GM18511 (cell line): ENCODE results near the gene HIBADH.

ENCODE experiments used
- ATAC-seq: cut with Tn5 transposase; IDR thresholded peaks from one replicate; pipeline ENCODE4 v1.9.1; 2021; ENCODE audit warnings: mild to moderate bottlenecking, moderate library complexity; ENCODE audit not compliant: unreplicated experiment

Gene HIBADH

DNA sequence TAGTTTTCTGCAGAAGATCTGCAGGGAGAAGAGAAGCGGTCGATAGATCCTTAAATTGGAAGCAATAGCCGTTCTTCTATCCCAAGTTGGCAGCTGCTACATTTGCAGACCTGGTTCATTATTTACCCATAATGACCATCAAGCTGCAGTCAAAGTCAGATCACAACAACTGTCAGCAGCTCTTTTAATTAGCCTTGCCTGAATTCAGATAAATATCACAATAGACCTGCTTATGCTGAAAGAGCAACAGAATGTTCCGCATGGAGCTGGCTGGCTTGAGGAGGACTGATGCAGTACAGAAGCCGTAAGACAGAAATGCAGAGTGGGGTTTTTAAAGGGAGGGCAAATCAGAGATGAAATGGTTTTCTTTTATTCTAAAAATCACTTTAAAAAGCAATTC is 109.4 kb downstream of the HIBADH start:
- ATAC-seq, result no peak

DNA sequence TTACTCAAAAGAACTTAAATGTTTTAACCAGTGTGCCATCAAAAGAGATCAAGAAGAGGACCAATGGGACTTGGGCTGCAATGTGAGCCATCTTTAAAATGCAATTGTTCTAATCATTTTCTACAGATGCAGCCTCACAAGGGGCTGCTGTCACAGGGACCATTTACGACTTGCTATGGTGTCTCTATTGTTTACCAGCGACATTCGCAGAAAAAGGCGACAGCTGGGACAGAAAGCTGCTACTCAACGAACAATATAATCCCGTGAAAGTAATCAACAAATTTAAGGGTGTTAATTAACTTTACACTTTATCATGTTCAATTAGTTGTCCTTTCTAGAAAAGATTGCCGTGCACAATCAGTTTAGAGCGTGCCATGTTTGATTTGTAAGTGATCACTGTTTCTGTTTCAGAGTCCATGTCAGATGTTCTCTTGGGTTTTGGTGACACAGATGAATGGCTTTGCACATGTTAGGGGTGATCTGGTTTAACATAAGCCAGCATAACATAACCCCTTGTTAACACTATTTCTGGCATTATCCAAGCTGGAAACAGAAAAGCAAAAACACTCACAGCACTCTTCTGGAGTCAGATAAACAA is 110.8 kb downstream of the HIBADH start:
- no peak for ATAC-seq

DNA sequence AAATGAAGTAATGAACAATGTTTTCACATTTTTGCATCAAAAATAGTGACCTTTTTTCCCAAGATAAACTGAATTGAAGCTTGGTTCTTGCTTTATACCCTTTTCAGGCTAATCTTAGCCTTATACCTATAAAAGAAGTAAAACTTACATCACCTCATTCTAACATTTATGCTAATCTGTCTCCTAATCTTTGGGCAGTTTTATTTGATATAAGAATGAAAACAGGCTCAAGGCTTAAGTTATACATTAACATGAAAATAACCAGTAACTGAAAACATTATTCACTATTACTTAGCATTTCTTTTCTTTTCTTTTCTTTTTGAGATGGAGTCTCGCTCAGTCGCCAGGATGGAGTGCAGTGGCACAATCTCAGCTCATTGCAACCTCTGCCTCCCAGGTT is 113.1 kb downstream of the HIBADH start:
- ATAC-seq, result no peak

DNA sequence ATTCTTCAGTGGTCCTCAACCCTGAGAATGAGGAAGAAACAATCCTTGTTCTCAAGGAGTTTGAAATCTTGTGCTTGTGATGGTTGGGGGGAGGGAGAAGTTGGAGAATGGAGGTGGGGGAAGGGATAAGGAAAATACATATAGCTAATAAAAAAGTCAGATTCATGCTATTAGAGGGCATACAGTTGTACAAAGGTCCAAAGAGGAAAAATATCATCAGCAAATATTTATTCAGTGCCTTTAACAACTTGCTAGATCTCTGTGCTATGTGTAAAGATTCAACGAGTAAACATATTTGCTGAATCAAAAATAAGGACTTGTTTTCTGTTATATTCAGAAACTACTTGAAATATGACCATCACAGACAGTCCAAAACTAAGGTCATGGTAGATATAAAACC is 114.4 kb downstream of the HIBADH start:
- no peak for ATAC-seq

DNA sequence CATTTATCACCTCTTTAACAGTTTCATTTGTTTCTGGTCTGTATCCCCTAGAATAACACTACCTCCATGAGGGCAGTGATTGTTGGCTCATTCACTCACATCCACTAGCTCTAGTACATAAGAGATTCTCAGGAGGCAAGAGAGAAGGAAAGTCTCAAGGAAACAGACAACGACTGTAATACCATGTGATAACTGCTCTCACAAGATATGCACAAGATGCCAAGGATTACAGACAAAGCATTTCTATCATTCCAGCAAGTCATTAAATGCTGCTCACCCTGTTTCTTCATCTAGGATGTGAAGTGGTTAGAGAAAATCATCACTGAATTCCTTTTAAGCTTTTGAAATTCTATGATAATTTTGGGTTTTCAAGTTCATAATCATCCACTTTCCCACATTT is 115.3 kb downstream of the HIBADH start:
- no peak for ATAC-seq

DNA sequence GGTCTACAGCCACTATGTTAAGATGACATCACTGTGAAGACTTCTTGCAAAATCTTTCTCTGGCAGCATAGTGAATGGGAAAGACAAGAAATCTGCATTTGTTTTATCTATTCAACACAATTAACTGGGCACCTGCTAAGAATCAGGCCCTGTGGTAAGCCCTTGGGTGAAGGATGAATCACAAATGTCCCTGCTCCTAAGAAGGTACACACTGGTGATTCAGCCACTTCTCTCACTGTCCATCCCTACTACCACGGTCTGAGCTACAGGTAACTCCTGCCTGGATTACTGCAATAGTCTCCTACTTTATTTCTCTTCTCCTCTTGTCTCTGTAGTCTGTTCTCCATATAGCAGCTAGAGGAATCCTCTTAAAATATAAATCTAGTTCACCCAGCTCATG is 116.1 kb downstream of the HIBADH start:
- no peak for ATAC-seq

DNA sequence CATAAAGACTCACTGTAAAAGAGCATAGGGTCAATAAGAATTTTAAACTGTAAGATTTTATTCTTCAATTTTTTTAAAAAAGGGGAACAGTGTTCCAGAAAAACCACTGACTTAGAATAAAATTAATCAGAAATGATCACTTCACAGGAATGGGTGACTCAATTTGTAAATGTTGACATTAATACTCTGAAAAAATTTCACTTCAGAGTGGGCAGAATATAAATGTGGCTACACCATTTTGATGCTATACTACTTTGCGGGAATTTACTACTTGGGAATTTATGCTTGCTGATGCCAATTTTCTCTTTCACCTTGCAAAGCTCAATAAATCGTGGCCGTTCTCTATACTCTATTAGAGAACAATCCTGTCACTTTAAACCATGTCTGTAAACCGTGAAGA is 126.9 kb downstream of the HIBADH start:
- no peak for ATAC-seq

DNA sequence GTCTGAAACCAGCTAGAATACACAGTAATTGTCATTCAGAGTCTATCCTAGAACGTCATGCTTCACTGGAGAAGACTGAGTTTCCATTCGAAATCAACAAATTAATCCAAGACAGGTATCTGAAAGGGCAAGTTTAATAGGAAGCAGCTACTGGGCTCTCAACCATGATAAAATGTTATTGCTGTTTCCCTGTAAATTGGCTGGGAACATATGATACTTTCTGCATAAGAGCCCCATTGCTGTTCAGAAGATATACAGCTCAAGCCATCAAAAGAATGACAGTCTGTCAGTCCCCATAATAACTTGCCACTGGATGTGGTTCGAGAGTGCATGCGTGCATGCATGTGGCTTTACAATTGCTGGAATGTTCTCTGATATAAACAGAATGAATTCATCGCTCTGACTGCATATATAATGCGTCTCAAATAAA is 129.0 kb downstream of the HIBADH start:
- no peak for ATAC-seq

DNA sequence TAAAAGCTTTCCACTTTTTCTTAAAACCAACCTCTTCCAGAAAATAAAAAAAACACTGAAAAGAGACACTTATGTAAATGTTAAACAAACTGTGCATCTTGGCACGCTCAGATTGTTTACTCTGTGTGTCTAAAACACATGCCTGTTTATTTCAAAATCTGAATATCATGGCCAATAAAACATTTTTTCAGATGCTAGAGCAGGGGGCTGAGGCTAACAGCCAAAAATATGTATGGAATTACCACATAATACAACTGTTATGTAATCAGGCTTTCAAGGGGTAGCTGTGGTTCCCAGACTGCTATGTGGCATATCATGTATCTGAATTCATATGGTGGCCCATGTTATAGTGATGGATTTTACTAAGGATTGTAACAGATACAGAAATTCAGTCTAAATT is 130.4 kb downstream of the HIBADH start:
- ATAC-seq, result no peak

DNA sequence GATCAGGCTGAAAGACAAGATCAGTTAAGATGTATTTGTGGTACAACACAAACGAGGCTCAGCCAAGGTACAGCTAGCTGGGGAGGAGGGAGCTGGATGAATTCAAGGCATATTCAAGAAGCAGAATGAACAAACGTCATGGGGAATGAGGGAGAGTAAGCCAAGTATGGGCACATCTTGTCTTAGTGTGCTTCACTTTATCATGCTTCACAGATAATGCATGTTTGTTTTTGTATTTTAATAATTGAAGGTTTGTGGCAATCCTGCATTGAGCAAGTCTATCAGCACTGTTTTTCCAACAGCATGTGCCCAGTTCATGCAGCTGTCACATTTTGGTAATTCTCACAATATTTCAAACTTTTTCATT is 135.4 kb downstream of the HIBADH start:
- ATAC-seq, result no peak

DNA sequence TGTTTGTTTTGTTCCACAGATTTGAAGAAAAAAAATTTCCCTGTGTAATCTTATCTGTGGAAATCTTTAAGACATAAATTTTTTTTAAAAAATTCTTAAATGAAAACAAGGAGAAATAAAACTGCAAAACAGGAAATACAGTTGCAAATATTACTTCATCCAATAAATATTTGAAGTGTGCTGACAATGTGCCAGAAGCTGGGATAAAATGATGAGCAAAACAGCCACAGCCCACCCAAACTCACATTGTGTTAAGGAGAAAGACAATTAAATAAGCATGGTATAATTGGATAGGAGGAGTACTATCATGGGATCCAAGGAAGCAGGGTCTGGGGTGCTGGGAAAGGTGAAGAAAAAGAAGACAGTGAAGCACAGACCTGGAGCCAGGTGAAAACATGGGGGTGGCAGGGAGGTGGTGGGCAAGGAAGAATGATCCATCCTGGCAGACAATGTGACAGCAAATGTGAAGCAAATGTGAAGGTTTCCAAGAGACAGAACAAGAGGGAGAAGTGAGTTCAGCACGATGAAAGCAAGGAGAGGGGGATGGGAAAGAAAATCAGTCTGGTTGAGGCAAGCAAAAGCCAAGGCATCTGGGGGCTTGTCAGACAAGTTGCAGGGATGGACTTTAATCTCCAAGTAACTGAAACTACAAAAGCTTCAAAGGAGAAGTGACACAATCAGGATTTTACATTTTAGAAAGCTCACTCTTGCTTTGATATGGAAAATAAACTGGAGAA is 135.9 kb downstream of the HIBADH start:
- no peak for ATAC-seq

DNA sequence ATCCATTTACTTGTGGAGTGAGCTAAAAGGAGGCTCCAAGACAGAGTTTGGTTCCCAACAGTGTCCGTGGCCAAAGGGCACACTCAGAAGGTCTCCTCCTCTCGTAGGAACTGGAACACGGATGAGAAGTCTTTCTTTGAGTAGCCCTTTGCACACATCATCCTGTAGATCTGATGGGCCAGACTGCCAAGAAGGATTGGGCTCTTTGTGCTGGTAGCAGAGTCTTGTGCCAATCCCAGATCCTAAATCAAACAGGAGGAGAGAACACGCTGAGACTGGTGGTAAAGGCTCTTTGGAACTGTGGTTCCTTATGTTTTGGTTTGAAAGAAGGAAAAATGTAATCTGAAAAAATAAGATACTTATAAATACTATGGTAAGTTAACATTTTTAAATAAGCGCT is 136.6 kb downstream of the HIBADH start:
- no peak for ATAC-seq

DNA sequence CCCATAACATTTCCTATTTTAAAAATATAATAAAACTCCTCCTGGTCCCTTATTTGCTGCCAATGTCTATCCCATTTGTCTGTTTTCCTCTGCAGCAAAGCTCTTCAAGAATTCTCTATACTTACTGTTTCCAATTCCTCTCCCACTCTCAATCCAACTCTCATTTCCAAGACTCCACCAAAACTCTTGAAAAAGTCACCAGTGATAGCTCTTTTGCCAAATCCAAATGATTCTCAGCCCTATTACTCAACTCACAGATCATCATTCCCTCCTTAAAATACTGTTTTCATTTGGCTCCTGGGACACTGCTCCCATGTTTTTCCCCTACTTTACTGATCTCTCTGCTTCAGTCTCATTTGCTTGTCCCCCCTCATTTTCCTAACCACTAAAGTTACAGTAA is 139.4 kb downstream of the HIBADH start:
- ATAC-seq, result no peak

DNA sequence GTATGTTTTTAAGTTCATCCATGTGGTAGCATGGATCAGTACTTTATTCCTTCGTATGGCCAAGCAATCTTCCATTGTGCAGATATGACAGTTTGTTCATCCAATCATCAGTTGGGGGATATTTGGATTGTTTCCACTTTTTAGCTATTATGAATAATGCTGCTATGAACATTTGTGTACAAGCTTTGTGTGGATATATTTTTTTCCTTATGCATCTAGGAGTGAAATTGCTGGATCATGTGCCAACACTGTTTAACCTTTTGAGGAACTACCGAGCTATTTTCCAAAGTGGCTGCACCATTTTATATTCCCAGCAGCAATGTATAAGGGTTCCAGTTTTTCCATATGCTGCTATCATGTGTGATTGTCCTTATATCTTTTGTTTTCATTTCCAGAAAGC is 140.1 kb downstream of the HIBADH start:
- no peak for ATAC-seq

DNA sequence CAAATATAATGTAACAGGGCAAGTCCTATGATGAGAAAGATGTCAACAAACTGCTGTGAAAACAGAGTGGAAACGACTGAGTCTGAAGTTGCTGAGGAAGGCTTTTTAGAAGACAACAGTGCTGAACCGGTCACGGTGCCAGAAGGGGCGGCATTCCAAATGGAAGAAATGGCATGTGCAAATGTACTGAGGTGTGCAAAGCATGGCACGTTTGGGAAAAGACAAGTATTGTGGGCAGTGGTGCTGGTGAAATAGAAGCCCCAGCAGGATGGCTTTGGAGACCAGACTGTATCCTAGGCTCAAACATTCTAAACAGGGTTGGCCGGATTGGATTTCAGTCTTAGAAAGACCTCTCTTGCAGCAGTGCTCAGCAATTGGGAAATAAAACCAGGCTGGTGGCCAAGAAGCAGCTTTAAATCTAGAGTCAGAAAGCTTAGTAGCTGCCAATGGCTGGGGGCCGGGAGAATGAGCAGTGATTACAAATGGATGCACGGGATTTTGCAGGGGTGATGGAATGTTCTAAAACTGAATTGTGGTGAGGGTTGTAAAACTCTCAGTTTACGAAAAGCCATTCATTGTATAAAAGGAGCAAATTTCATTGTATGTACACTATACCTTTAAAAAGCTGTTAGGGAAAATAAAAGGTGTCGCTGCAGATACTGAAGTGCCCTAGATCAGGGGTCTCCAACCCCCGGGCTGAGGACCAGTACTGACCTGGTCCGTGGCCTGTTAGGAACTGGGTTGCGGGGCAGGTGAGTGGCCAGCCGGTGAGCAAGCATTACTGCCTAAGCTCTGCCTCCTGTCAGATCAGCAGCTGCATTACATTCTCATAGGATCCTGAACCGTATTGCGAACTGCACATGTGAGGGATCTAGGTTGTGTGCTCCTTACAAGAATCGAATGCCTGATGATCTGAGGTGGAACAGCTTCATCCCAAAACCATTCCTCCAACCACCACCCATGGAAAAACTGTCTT is 141.6 kb downstream of the HIBADH start:
- ATAC-seq, result no peak

DNA sequence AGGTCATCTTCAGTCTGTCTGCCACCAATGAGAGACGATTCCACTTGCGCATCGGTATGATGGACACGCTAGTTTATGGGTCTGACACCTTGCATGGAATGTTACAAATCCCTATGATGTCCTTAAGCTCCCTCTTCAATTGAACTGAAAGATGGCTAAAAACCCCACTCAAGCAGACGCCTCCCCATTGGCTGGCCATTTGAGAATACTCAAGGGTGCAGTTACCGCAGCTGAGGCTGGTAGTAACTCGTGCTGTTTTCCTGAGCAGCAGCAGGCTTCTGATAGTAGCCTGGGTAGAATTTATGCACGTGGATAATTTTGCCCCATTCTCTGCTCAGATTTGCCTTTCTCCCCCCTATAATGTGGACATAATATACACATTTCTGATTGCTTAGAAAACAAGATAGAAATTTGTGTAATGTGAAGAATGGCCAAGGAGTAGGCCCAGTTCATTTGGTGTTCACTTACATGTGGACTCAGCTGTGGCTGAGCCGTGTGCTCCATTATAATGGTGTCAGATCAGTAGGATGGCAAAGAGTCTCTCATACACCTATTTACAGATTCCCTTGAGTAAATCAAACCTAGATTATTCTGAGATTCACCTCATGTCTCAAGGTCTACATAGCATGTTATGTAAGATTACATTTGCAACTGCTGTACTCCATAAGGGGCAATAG is 142.8 kb downstream of the HIBADH start:
- no peak for ATAC-seq

DNA sequence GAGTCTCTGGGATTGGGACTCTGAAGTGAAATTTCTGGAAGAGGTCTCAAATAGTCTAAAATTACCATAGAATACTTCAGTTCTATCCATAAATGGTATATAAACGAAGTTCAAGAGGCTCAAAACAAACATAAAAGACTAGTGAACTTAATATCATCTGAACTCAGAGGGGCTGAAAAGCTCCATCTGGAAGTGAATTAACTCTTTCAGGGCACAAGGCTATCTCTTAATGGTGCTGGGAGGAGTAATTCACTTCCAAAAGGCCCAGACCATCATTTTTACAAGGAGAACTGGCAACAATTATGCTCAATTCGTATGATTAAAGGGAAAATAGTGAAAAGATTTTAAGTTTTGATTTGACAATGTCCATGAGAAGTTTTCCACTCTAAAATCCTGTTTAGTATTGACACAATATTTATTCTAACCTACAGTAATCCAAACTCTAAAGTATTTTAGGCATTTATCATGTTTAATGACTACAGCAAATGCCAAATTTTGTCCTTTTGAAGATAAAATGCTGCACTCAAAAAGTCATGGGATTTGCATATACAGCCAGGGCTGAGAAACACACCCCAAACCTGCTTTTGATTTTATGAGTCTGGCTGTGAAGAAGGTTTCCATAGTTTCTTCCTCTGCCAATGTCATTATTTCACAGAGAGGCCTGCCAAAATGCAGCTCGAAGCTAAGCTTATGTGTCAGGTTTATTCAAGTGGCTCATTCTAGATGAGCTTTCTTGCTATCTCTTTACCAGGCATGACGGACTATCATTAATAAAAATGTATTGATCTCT is 143.9 kb downstream of the HIBADH start:
- ATAC-seq, result no peak

DNA sequence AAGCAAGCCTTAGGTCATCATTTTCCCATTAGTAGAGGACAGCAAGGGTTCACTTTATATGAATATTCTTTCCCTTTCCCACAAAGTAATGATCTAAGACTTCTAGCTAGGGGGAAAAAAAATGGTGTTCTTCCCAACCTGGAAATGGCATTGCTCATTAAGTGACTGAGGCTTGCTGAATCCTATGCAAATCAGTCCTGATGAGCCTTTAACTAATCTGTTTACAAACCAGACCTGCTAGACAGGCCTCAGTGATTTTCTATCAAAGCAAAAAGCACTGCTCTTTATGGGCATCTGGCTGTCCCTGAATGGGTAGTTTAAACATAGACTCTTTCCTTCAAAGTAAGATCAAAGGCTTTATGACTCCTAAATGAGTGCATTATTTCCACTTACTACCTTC is 146.3 kb downstream of the HIBADH start:
- ATAC-seq, result no peak

DNA sequence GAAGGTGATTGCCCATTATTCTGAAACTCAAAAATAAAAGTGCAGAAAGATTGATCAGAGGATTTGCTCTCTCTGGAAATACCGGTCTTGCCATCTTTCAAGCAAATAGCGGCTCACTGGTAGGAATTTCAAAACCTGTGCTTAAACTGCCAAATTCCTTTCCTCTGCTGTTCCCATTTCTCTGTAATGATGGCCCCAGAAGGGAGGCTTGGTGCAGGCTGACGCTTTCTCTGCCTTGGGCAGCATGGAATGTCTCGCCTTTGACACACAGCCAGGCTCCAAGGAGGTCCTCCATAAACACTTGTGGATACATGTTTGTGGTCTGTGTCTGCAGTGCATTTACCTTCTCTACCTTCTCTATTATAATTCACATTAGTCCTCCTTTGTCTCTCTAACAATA is 146.8 kb downstream of the HIBADH start:
- ATAC-seq, result no peak

DNA sequence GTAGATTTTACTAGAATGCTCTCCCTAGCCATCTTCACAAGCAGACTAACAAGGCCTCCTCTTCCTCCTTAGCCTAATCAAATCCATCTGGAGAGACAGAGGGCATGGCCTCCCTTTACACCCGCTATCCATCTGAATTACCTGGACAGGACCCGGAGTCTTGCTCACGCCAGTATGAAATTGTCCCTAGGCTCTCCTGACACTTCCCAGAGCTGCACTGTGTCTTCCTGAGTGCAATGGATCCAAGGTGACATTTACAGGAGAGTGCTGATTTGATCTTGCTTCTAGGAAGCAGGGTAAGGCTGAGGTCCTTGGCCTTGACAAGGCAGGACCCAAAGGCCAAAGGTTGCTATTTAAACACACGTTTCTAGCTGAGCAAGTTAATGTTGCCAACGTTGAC is 147.8 kb downstream of the HIBADH start:
- ATAC-seq, result no peak
